Mesothelial cell of epicardium (in vitro differentiated cells): ENCODE measurements around the gene PTP4A2. TPM values are rescaled to one million over a fixed set of nuclear protein-coding genes. Genes with fewer than 3 reads are reported as not detected.

ENCODE experiments used
- DNase-seq, 2 experiments: peaks; one replicate each; pipeline ENCODE4 v3.0.0; 2021; ENCODE audit warnings: low spot score in 2 of 2; ENCODE audit not compliant: unreplicated experiment in 2 of 2
- H3K27ac Mint-ChIP-seq: 2 replicates; pipeline ENCODE4 v1.8.0; 2021; ENCODE audit warnings: mixed read lengths
- H3K27me3 Mint-ChIP-seq: 2 replicates; pipeline ENCODE4 v1.8.0; 2021; ENCODE audit warnings: low read depth, mixed read lengths
- H3K36me3 Mint-ChIP-seq: 2 replicates; pipeline ENCODE4 v1.8.0; 2021; ENCODE audit warnings: mixed read lengths
- H3K4me1 Mint-ChIP-seq: 2 replicates; pipeline ENCODE4 v1.8.0; 2021; ENCODE audit warnings: mixed read lengths
- H3K4me3 Mint-ChIP-seq: 2 replicates; pipeline ENCODE4 v1.8.0; 2021; ENCODE audit warnings: mild to moderate bottlenecking, moderate library complexity, mixed read lengths
- H3K9me3 Mint-ChIP-seq: 2 replicates; pipeline ENCODE4 v1.8.0; 2021; ENCODE audit warnings: mixed read lengths
- total RNA-seq: library from RNA; stranded (reverse); gene quantifications from 3 replicates; pipeline ENCODE4 v1.2.1, GENCODE V29; 2021
- TF ChIP-seq, protein P1 (sequence below): fragments of 200-600 bp; sonication (generic); IDR thresholded peaks from one replicate; pipeline ENCODE4 v1.5.0; 2021; ENCODE audit warnings: antibody characterized with exemption; ENCODE audit not compliant: unreplicated experiment

The PTP4A2 gene
- total RNA-seq, 1 donor from 2014 or later: 182 TPM

DNA sequence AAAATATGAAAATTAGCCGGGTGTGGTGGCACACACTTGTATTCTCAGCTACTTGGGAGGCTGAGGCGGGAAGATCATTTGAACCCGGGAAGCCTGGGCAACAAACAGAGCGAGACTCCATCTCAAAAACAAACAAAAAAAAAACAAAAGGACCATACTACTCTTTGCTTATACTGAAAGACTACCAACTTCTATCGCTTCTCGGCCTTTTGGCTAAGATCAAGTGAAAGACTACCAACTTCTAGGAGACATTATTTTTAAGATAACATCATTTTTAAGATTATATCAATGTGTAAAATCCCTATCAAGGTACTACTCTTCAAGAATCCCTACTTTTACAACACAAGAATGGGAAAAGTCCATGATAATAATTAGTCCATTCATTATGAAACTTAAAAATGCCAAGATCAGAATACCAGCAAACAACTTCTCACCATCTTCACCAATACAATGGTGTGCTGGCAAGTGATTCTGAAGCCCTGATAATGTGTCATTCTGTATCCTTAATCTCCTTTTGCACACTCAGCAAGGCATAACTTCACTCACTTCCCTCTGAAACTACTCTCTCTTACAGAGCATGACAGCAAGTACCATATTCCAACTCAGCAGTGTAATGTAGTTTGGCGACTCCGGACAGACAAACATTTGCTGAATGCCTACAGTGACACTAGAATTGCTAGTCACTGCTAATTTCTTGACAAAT is 1.7 kb downstream of the PTP4A2 start:
- Mint-ChIP-seq H3K9me3 (no peaks in the 10 kb centered on the region), H3K36me3 (no peaks in the 10 kb centered on the region), H3K4me3 (peak overlapping the region; percentile 94), H3K27me3 (no peaks in the 10 kb centered on the region), H3K27ac (peak overlapping the region; percentile 95), H3K4me1 (peaks cover 70% of the 10 kb centered on the region)
- TF ChIP-seq, protein P1, sequence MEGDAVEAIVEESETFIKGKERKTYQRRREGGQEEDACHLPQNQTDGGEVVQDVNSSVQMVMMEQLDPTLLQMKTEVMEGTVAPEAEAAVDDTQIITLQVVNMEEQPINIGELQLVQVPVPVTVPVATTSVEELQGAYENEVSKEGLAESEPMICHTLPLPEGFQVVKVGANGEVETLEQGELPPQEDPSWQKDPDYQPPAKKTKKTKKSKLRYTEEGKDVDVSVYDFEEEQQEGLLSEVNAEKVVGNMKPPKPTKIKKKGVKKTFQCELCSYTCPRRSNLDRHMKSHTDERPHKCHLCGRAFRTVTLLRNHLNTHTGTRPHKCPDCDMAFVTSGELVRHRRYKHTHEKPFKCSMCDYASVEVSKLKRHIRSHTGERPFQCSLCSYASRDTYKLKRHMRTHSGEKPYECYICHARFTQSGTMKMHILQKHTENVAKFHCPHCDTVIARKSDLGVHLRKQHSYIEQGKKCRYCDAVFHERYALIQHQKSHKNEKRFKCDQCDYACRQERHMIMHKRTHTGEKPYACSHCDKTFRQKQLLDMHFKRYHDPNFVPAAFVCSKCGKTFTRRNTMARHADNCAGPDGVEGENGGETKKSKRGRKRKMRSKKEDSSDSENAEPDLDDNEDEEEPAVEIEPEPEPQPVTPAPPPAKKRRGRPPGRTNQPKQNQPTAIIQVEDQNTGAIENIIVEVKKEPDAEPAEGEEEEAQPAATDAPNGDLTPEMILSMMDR: no peak
- no peak for DNase-seq

DNA sequence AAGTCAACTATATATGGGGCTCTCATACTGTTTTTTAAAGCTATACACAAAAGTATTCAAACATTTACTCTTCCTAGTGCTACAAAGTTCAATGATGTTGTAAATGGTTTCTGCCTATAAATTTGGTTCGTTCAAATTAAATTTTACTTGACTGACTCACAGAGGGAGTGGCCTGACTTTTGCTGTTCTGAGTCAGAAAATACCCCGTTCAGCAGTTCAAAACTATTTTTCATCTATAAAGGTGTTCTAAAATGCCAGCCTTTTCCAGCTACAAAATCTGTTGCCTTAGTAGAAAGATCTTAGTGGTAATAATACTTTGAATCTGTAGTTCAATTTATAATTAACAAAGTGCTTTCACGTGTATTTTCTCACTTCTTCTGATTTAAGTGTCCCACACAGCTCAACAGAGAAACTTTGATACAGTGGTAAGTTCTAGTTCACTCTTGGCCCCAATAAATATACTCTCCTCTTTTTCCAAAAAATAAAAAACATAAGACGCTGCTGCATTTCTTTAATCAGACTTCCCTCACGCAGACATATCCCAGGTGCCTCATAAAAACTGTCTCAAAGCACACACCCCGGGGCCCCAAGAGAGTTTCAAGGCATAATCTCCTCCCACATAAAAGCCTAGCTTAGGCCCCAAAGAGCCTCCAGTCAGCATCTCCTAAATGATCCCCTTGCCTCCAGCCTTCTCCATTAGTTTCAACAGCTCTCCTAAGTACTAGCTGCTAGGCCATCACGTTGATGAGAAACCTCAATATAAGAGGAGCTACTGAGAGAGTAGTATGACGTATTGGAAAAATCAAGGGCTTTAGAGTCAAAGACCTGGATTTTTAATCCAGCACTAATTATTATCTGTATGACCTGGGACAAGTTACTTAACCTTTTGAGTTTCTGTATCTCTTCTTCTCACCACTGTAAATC is 3.2 kb downstream of the PTP4A2 start:
- H3K4me1 Mint-ChIP-seq: peaks cover 75% of the 10 kb centered on the region
- H3K27me3 Mint-ChIP-seq: no peaks in the 10 kb centered on the region
- H3K9me3 Mint-ChIP-seq: no peaks in the 10 kb centered on the region
- peak overlapping the region; percentile 48 for H3K4me3 Mint-ChIP-seq
- TF ChIP-seq, protein P1: no peak
- DNase-seq: no peak
- H3K36me3 Mint-ChIP-seq: no peaks in the 10 kb centered on the region
- peak overlapping the region; percentile 95 for H3K27ac Mint-ChIP-seq

DNA sequence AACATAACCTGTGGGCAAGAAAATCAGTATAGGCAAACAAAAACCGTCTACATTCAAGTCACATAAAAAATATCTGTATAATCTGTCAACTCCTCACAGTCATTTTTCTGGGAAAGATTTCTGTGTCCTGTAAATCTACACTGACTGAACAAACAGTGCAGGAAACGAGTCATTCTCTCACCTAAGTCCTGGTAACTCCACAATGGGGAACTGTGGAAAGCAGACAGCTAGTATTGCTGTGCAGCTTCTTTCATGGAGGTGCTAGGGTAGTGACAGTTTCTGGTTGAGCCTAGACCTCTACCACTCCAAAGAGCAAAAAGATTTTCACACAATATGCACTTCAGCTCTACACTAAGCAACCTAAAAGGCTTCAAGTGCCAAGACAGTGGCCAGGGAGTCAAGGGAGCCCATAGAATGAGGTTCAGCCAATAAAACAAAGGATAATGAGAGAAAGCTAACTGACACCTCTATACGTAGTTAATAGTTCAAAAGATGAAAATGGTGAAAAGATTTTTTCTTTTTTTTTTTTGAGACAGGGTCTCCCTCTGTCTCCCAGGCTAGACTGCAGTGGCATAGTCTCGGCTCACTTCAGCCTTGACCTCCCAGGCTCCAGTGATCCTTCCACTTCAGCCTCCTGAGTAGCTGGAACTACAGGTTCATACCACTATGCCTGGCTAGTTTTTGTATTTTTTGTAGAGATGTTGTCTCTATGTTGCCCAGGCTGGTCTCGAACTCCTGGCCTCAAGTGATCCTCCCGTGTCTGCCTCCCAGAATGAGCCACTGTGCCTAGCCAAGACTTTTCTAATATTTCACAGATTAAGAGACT is 5.5 kb downstream of the PTP4A2 start:
- DNase-seq: no peak
- no peak overlapping the region for H3K4me3 Mint-ChIP-seq

DNA sequence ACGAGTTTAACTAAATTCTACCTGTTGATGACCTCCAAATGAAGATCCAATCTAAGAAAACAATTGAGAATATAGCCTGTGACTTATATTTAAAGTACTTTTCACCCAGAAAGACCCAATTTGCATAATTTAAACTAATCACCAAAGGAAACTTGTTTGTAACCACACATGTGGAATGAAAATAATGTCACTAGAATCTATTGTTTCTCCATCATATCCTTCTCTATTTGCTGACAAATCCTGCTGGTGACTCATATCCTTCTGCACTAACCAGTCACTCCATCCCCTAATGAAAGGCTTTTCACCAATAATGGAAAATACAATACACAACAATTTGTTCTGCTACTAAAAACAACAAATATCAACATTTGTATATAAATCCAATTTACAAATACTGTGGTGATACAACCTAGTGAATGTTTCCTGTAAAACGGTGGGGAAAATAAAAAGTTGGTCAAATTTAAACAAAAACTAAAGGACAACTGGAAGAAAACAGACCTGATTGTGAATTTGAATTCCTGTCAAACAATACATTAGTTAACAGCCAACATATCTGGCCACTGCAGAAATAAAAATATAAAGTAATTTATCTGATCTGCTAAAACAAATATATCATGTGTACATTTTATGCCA is 6.5 kb downstream of the PTP4A2 start:
- peaks cover 70% of the 10 kb centered on the region for H3K4me1 Mint-ChIP-seq
- no peaks in the 10 kb centered on the region for H3K36me3 Mint-ChIP-seq
- H3K27me3 Mint-ChIP-seq: no peaks in the 10 kb centered on the region
- peak overlapping the region; percentile 78 for H3K27ac Mint-ChIP-seq
- H3K9me3 Mint-ChIP-seq: no peaks in the 10 kb centered on the region
- H3K4me3 Mint-ChIP-seq: no peak overlapping the region
- no peak for DNase-seq
- TF ChIP-seq, protein P1: no peak

More for the DNA sequence above, 5.5 kb downstream of the PTP4A2 start:
- TF ChIP-seq, protein P1: no peak
- no peaks in the 10 kb centered on the region for H3K9me3 Mint-ChIP-seq
- no peaks in the 10 kb centered on the region for H3K36me3 Mint-ChIP-seq
- peak overlapping the region; percentile 78 for H3K27ac Mint-ChIP-seq
- no peaks in the 10 kb centered on the region for H3K27me3 Mint-ChIP-seq
- H3K4me1 Mint-ChIP-seq: peaks cover 69% of the 10 kb centered on the region
